Smooth muscle cell (in vitro differentiated cells): ENCODE measurements around the gene NPAS2. TPM values are rescaled to one million over a fixed set of nuclear protein-coding genes. Genes with fewer than 3 reads are reported as not detected.
A peak's percentile ranks its signal among the peaks of the same experiment; 100 is the strongest.

Experiments used
- DNase-seq: peaks from one replicate; lab custom pipeline; 2025; ENCODE audit not compliant: unreplicated experiment; lab: John Stamatoyannopoulos, UW
- H2AFZ ChIP-seq: fragments of 200-600 bp; sonication (generic); 2 replicates; pipeline ENCODE4 v1.6.0; 2016; ENCODE audit warnings: antibody characterized with exemption, low read depth, mild to moderate bottlenecking
- H3F3A ChIP-seq: fragments of 200-600 bp; sonication (generic); 2 replicates; pipeline ENCODE4 v1.6.0; 2017; ENCODE audit warnings: antibody characterized with exemption, low read depth
- H3K27ac ChIP-seq: fragments of 200-600 bp; sonication (generic); 2 replicates; pipeline ENCODE4 v1.5.1; 2016; ENCODE audit warnings: low read depth, mild to moderate bottlenecking
- H3K27me3 ChIP-seq: fragments of 200-600 bp; sonication (generic); 2 replicates; pipeline ENCODE4 v1.6.1; 2016; ENCODE audit warnings: low read depth, mild to moderate bottlenecking
- H3K36me3 ChIP-seq: fragments of 200-600 bp; sonication (generic); 2 replicates; pipeline ENCODE4 v1.5.1; 2016; ENCODE audit warnings: low read depth
- H3K4me1 ChIP-seq: fragments of 200-600 bp; sonication (generic); 2 replicates; pipeline ENCODE4 v1.5.1; 2016; ENCODE audit warnings: low read depth
- H3K4me2 ChIP-seq: fragments of 200-600 bp; sonication (generic); 2 replicates; pipeline ENCODE4 v1.6.0; 2016; ENCODE audit warnings: mild to moderate bottlenecking
- H3K4me3 ChIP-seq: fragments of 200-600 bp; sonication (generic); 2 replicates; pipeline ENCODE4 v1.5.1; 2016; ENCODE audit warnings: mild to moderate bottlenecking
- H3K79me2 ChIP-seq: fragments of 200-600 bp; sonication (generic); 2 replicates; pipeline ENCODE4 v1.6.0; 2016; ENCODE audit warnings: low read depth, mild to moderate bottlenecking
- H3K9ac ChIP-seq: fragments of 200-600 bp; sonication (generic); 2 replicates; pipeline ENCODE4 v1.6.0; 2016; ENCODE audit warnings: low read depth
- H3K9me3 ChIP-seq: fragments of 200-600 bp; sonication (generic); replicated peaks from 2 replicates; pipeline ENCODE4 v1.5.1; 2016; ENCODE audit warnings: low read depth
- H4K20me1 ChIP-seq: fragments of 200-600 bp; sonication (generic); 2 replicates; pipeline ENCODE4 v1.6.0; 2016; ENCODE audit warnings: low read depth
- CTCF ChIP-seq: fragments of 200-600 bp; sonication (generic); IDR thresholded peaks from 2 replicates; pipeline ENCODE4 v1.5.1; 2017; ENCODE audit warnings: borderline replicate concordance, mild to moderate bottlenecking, antibody characterized with exemption; ENCODE audit not compliant: insufficient read depth, poor library complexity, severe bottlenecking
- WGBS: methylation state at CpG from one replicate; pipeline ENCODE4 v1.1.7; 2016; ENCODE audit warnings: low lambda C conversion rate; 5-methylcytosine and 5-hydroxymethylcytosine counted together
- polyA plus RNA-seq: library from polyadenylated mRNA; unstranded; fragments of >200 nt; fragmentation: Nextera tagmentation; extraction: Ambion mirVana; gene quantifications from 2 replicates; pipeline ENCODE4 v1.2.1, GENCODE V29; 2016
- total RNA-seq: library from RNA; depleted of rRNA; stranded (reverse); fragments of >200 nt; gene quantifications from 2 replicates; pipeline ENCODE4 v1.2.3, GENCODE V29; 2014

The NPAS2 gene
- total and polyA plus RNA-seq, 2 experiments from 2014 or later: 20.2 to 20.7 TPM

DNA sequence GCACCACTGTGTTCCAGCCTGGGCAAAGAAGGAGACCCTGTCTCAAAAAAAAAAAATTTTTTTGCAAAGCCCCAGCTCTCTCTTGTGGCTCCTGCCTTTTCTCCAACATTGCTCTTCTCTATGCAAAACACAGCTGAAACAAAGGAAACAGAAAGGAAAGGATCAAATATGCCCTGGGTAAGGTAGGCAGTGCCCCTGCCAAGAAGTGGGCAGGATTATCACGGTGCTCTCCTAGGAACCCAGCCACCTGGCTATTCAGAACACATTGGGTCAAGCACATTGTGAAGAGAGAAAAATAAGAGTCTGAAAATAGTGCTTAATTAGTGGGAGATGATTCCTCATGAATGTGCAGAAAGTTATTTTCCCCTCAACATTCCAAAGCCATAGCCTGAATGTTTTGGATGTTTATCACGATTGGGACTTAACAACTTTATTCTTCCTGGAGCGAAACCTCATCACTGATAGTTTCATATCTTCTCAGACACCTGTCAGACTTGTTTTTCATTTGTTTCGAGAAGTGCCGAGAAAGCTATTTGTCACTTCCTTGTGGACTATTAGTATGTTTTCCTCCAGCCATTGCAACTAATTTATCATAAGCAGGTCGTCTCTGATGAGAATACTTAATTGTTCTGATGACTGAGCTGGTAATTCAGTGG lies 139.4 kb downstream of the NPAS2 start:
- Histone ChIP-seq H3F3A (no peaks in the 10 kb centered on the region), H3K36me3 (no peaks in the 10 kb centered on the region), H3K4me2 (peak overlapping the region; percentile 50), H3K4me1 (no peaks in the 10 kb centered on the region), H3K9ac (no peak overlapping the region), H2AFZ (no peak overlapping the region), H3K79me2 (no peaks in the 10 kb centered on the region), H4K20me1 (no peaks in the 10 kb centered on the region), H3K4me3 (no peak overlapping the region), H3K27me3 (no peaks in the 10 kb centered on the region), H3K27ac (peak overlapping the region; percentile 76), H3K9me3 (no peaks in the 10 kb centered on the region)
- 67% methylated on average over 6 of the region's 6 CpGs for WGBS
- no peak for TF ChIP-seq CTCF
- DNase-seq: no peak

- no peak overlapping the region for H3K4me3 ChIP-seq
- no peak overlapping the region for H3K4me2 ChIP-seq
- no peak overlapping the region for H2AFZ ChIP-seq
- no peaks in the 10 kb centered on the region for H3F3A ChIP-seq
- DNase-seq: no peak
- 90% methylated on average over 4 of the region's 4 CpGs for whole genome bisulfite sequencing
- H3K27me3 ChIP-seq: no peaks in the 10 kb centered on the region
- H4K20me1 ChIP-seq: no peaks in the 10 kb centered on the region
- no peak overlapping the region for H3K9ac ChIP-seq
- no peak for TF ChIP-seq CTCF
- no peaks in the 10 kb centered on the region for H3K36me3 ChIP-seq
- H3K4me1 ChIP-seq: no peaks in the 10 kb centered on the region
- no peaks in the 10 kb centered on the region for H3K9me3 ChIP-seq
- no peaks in the 10 kb centered on the region for H3K79me2 ChIP-seq
- no peak overlapping the region for H3K27ac ChIP-seq
These were observed 140.7 kb downstream of the NPAS2 start for GRCh38 chr2:100960688-100961087.

DNA sequence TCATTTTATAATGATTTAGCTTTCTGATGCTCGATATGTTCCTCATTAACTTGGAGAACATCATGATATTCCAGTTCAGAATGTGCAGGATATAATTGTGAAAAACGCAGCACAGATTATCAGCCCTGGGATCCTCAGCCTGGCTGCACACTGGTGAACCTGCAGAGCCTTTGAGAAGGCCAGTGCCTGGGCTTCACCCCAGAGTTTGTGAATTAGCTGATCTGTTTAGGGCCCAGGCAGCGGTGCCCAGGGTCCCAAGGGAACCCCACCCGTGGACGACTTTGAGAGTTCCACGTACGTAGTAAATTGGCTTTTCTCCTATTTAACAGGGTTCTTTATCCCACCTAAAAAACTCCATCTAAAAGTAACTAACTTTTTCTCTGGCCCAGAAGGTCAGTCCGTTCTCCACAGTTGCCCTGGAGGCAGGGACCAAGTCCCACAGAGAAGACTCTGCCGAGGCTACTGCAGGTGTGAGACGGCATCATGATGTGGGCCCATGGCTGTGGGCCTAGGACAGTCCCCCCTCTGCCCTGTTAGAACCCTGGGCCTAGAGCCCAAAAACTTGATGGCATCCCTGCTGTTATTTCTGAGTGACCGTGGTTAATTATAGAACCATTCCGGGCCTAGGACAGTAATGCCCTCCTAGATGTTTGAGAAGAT lies 142.6 kb downstream of the NPAS2 start:
- H2AFZ ChIP-seq: no peak overlapping the region
- no peaks in the 10 kb centered on the region for H3F3A ChIP-seq
- no peaks in the 10 kb centered on the region for H3K27me3 ChIP-seq
- no peak for TF ChIP-seq CTCF
- H4K20me1 ChIP-seq: no peaks in the 10 kb centered on the region
- no peak overlapping the region for H3K27ac ChIP-seq
- no peaks in the 10 kb centered on the region for H3K4me1 ChIP-seq
- no peak overlapping the region for H3K4me3 ChIP-seq
- 96% methylated on average over 12 of the region's 12 CpGs for WGBS
- H3K9me3 ChIP-seq: no peaks in the 10 kb centered on the region
- no peak overlapping the region for H3K4me2 ChIP-seq
- no peak overlapping the region for H3K9ac ChIP-seq
- DNase-seq: no peak
- H3K79me2 ChIP-seq: no peaks in the 10 kb centered on the region
- H3K36me3 ChIP-seq: no peaks in the 10 kb centered on the region

GRCh38 chr2:100963026-100963375 lies 143.1 kb downstream of the NPAS2 start:
- no peaks in the 10 kb centered on the region for H3K79me2 ChIP-seq
- WGBS: 98% methylated on average over 4 of the region's 4 CpGs
- H3K4me3 ChIP-seq: no peak overlapping the region
- H3K36me3 ChIP-seq: no peaks in the 10 kb centered on the region
- TF ChIP-seq CTCF: no peak
- no peaks in the 10 kb centered on the region for H3K9me3 ChIP-seq
- no peak overlapping the region for H3K4me2 ChIP-seq
- no peak for DNase-seq
- H3K9ac ChIP-seq: no peak overlapping the region
- no peak overlapping the region for H2AFZ ChIP-seq
- H3K4me1 ChIP-seq: no peaks in the 10 kb centered on the region
- H3K27ac ChIP-seq: no peak overlapping the region
- H3K27me3 ChIP-seq: no peaks in the 10 kb centered on the region
- H4K20me1 ChIP-seq: no peaks in the 10 kb centered on the region
- no peaks in the 10 kb centered on the region for H3F3A ChIP-seq
